Prostate gland (tissue), 2 donors: ENCODE data around the gene FRMD1.

Source experiments
- CTCF ChIP-seq, 4 experiments: fragments of 200-600 bp in 2 of 4; fragments of 450-650 bp in 2 of 4; sonication (generic) in 2 of 4; IDR thresholded peaks; 1 replicate in 3 of 4; 2 replicates in 1 of 4; pipeline ENCODE4 v1.5.1; 2016 to 2019; ENCODE audit warnings: antibody characterized with exemption in 4 of 4, mild to moderate bottlenecking in 2 of 4, moderate library complexity in 2 of 4
- POLR2A ChIP-seq: fragments of 450-650 bp; IDR thresholded peaks from one replicate; pipeline ENCODE4 v1.6.1; 2016; ENCODE audit warnings: antibody characterized with exemption, mild to moderate bottlenecking
- POLR2AphosphoS5 ChIP-seq: sonication (generic); formaldehyde crosslinking; IDR thresholded peaks from one replicate; pipeline ENCODE4 v1.6.1; 2017; ENCODE audit warnings: antibody characterized with exemption

GRCh38 chr6:168022488-168023321, 56.3 kb downstream of the FRMD1 start:
- TF ChIP-seq CTCF (IDR thresholded peaks at IDR 0.05), result no peak
- TF ChIP-seq POLR2A, result no peak
- TF ChIP-seq POLR2AphosphoS5, result no peak
